GM19035 (cell line): ENCODE measurements around the gene GTSE1.
A peak's percentile ranks its signal among the peaks of the same experiment; 100 is the strongest.
"Not testable (repeated sequence)": the region's sequence is repeated elsewhere in the genome, so short reads cannot be mapped to it uniquely, and the experiment has no call there.

Experiments used
- ATAC-seq: cut with Tn5 transposase; IDR thresholded peaks from one replicate; pipeline ENCODE4 v1.9.1; 2021; ENCODE audit not compliant: unreplicated experiment

Gene GTSE1, protein sequence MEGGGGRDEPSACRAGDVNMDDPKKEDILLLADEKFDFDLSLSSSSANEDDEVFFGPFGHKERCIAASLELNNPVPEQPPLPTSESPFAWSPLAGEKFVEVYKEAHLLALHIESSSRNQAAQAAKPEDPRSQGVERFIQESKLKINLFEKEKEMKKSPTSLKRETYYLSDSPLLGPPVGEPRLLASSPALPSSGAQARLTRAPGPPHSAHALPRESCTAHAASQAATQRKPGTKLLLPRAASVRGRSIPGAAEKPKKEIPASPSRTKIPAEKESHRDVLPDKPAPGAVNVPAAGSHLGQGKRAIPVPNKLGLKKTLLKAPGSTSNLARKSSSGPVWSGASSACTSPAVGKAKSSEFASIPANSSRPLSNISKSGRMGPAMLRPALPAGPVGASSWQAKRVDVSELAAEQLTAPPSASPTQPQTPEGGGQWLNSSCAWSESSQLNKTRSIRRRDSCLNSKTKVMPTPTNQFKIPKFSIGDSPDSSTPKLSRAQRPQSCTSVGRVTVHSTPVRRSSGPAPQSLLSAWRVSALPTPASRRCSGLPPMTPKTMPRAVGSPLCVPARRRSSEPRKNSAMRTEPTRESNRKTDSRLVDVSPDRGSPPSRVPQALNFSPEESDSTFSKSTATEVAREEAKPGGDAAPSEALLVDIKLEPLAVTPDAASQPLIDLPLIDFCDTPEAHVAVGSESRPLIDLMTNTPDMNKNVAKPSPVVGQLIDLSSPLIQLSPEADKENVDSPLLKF

DNA sequence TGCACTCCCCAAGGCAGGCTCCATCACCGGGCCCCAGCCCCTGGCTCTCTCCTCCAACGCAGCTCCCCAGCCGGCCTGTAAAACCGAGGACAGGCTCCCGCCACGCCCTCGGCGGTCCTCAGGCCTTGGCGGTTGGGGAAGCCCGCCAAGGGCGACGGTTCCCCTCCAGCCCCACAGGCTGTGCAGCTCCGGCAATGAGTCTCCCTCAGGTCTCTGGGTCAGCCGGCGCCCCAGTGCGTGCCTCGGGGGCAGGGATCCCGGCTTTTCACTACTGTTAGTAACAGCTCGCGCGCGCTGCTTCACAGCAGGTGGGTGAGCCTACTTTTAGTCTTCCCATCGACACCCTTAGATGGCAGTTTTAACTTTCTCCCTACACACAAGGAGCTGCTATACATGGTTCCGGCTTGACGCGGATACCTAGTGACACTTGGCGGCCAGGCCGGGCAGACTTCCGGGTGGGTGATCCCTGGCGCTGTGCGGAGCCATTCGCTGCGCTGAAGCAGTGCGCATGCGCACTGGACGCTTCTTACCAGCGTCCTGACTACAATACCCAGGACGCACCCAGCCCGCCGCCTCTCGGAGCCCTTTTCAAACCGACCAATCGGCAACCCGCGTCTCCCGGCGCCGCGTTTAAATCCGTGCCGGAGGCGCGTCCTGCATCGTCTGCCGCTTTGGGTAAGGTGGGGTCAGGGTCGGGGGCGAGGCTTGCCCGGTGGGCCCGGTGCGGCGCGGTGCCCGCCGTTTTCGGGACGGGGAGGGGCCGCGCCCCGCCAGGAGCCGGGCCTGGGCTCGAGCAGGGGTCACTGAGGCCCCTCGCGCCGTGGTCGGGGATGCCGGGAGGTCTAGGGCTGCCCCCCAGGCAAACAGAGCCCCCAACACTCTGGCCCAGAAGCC lies at the start of gene GTSE1:
Gene GTSE1, plus strand, starts transcription at position 614 of the 894 bp plus-strand sequence. CDS start 531 bp downstream, outside the sequence.
- ATAC-seq = peak; percentile 92

DNA sequence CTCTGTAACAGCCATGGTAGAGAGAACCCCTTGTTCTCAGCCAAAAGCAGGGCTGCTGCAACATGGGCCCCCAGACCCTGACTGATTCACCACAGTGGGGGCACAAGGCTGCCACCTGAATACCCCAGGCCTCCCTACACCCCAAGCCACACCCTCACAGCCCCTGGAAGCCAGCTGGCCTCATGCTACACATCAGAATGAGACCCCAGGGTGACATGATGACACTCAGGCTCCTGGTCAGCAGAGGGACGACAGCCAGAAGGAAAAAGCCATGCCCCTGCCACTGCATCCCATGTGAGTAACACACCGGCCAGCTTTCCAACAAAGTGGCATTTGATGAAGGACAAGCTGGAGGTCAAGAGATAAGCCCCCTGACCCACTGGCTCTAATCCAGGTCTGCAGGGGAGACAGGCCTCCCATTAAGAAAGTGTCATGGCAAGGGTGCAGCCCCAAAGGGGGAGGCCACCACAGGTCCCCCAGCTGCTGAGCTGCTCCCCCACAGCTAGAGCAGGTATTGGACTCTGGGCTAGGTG lies 49.2 kb upstream of the GTSE1 start:
- ATAC-seq = no peak

DNA sequence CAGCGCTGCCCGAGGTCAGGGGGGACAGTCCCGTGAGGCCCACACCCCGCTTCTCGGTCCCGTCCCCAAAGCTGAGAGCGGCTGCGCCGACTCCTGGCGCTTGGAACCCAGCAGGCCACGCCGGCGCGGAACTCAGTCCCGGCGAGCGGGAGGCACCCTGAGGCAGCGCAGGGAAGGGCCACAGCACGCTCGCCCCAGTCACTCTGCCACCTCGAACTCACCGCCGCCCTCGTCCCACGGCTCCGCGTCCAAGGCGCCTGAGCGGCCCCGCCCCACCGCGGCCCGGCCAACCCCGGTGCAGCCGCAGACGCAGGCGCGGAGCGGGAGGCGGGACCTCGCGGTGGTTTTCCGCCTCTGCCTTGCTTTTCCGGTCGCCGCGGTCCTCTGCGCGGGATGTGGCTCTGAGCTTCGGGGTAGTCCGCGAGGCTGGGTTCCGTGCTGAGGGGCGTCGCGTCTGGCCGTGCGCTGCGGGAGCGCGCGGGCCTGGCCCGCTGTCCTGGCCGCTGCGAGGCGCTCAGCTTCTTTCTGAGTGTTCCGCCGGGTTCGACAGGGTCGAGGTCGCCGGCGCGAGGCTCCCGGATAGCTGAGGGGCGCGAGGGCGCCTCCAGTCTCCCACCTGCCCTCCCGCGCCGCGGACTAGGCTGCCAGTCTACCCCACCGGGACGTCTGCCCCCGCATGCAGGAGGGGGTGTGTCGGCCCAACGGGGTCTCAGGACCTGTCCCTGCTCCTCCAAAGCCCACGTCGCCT lies 46.5 kb upstream of the GTSE1 start, which contains the start of gene CDPF1:
Gene CDPF1, minus strand, starts transcription at position 259 of the 748 bp plus-strand sequence. CDS start 2,009 bp downstream, outside the sequence.
- ATAC-seq = peak; percentile 79

DNA sequence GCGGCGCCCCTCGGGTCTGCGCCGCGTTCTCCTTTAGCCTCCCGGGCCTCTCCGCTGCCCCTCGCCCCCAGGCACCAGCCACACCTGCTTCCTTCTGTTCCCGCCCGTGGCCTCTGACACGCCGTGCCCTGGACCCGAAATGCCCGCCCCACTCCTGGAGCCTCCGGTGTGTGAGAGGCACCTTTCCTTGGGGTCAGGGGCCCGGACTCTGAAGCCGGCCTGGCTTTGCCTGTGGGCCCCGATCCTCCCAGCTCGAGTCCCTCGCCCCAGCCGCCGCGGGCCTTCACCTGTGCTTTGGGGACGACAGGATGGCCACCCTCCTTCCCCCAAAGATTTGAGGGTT lies 45.9 kb upstream of the GTSE1 start:
- peak; percentile 26 for ATAC-seq

DNA sequence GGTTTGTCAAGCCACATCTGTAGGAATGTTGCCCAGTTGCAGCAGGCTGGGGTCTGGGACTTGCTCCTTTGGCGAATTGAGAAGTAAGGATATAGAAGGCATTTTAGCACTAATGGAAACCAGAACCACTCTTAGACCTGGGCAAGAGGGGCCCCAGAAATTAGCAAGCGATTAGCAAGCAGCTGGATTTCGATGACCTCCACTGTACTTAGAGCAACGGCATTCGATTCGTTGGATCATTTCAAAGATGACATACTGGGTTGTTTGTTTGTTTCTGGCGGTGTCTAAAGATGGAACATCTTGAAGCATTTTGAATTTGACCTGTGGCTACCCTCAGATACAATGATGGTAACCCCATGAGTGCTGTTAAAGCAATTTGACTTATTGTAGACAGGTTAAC lies 45.4 kb upstream of the GTSE1 start:
- no peak for ATAC-seq

DNA sequence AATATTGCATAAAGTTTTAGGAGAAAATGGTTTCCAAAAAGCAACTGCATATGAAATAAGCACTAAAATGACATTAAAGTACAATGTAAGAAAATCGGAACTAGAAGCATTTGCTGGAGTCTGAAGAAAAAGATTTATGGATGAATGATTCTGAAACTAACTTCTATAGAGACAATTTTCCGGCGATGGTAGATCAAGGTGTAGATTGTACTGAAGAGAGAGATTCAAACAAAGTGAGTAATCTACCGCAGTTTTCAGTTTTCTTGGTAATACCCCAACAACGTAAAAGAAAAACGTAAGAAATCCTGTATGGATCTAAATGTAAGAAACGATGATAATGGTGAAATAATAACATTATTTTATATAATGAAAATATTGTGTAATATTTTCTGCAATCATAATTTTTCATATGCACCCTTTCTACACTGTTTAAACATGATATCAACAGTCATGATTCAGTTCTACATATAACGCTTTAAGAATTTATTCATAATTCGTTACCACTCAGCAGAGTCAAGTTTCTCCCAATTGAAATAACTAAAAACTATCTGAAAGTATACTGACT lies 44.8 kb upstream of the GTSE1 start:
- no peak for ATAC-seq

DNA sequence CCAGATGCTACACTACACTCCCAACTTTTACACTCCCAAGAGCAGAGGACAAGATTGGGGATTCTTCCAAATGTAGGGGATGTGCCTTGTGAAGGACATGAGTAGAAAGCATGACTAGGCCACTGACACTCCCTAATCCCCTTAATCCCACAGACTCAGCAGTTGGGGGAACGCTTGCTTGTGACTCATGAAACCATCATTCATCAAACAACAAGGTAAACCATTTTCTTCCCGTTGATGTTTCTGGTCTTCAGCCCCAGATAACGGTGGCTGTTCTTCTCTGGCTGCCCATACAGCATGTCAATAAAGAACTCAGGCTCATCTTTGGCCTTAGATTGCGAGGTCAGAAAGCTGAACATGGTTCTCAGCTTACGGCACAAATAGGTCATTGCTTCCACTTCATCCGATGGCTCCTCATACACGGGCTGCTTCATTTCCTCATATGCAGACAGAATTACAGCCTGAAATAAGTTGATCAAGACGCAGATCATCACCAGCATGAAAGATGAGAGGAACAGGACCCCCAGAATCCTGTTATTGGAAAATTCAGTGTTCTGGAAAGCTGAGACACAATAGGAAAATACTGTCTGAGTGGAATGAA lies 40.2 kb upstream of the GTSE1 start:
- ATAC-seq = no peak

DNA sequence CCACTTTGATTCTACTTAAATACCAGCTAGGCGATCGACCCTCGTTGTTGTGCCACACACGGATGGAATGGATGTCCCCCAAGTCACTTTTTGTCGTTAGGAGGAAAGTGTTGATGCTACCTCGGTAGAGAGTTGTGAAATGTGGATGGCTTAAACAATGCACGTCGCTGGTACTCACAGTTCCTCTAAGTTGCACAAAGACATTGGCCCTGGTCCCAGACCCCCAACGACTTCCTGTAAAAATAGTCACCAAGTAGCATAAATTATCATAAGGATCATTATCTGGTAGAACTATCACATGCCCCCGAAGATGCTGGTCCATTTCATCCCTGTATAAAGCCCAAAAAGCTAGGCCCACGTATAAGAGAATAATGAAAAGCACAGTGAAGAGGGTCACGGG lies 37.3 kb upstream of the GTSE1 start:
- no peak for ATAC-seq

DNA sequence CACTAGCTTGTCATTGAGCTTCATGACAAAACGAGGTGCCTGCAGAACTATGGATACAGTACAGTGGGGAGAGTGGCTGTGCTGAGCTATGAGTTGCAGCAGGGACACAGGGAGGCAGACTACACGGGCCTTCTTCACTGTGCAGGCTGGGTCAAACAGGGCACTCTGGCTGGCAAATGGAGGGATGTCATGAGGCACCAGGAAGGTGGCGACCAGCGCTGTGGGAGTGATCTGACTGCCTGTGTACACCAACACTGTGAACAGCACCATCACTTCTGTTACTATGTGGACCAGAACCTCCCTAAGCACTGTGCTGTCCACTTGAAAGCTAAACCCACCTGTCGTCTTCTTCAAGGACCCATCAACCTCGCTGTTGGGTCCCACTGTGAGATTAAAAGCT lies 36.6 kb upstream of the GTSE1 start:
- ATAC-seq = no peak

DNA sequence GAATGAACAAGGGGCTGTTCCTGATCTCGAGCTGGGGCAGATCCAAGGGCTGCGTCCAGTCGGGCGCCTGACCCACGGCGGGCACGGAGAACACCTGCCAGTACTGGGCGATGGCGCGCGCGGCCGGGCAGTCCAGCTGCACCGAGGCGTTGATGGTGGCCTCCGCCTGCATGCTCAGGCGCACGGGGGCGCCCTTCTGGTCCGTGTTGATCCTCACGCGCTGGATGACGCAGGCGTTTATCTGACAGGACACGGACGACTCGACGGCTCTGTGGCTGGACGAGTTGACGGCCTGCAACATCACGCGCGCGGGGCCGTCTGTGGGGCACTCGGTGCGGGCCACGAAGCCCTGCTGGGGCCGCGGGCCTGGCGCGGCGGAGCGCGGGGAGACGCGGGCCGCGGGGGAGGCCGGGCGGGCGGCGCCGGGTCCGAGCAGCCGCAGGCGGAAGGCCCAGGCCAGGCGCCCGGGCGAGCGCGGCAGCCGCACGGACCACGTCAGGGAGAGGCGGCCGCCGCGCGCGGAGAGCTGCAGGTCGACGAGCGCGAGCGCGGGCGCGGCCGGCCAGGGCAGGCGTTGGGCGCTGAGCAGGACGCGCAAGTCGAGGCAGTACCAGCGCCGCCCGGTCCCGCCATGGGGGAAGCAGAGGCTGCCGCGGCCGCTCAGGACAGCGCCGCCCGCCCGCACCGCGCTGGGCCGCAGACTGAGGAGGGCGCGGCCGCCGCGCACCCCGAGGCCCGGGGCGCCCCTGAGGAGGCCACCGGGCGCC lies 34.0 kb upstream of the GTSE1 start:
- ATAC-seq = no peak

DNA sequence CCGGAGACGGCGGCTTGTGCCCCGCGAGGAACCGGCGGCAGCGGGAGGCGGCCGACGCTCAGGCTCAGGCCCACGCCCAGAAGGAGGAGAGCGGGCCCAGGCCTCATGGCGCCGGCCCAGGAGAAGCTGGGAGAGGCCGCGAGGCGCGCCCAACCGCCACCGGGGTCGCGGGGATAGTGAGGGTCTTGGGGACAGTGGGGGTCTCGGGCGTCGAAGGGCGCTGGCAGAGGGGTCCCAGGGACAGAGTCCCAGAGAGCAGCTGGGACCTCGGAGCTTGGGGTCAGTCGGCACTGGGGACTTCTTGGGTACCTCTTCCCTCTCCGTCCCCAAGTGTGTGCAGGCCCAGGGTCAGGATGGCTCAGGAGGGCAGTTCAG lies 33.5 kb upstream of the GTSE1 start, which contains the start of gene PKDREJ:
Gene PKDREJ, minus strand, starts transcription at position 128 of the 375 bp plus-strand sequence. Its CDS starts 21 bp downstream, at position 107.
- ATAC-seq = no peak

DNA sequence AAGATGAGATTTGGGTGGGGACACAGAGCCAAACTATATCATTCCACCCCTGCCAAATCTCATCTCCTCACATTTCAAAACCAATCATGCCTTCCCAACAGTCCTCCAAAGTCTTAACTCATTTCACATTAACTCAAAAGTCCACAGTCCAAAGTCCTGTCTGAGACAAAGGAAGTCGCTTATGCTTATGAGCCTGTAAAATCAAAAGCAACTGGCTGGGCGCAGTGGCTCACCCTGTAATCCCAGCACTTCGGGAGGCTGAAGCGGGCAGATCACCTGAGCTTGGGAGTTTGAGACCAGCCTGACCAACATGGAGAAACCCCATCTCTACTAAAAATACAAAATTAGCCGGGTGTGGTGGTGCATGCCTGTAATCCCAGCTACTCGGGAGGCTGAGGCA lies 32.1 kb upstream of the GTSE1 start:
- ATAC-seq = not testable (repeated sequence)

DNA sequence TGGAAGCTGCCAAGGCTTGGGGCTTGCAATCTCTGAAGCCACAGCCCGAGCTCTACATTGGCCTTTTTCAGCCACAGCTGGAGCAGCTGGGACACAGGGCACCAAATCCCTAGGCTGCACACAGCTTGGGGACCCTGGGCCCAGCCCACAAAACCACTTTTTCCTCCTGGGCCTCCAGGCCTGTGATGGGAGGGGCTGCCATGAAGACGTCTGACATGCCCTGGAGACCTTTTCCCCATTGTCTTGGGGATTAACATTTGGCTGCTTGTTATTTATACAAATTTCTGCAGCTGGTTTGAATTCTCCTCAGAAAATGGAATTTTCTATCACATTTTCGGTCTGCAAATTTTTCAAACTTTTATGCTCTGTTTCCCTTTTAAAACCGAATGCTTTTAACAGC lies 31.0 kb upstream of the GTSE1 start:
- ATAC-seq = not testable (repeated sequence)

DNA sequence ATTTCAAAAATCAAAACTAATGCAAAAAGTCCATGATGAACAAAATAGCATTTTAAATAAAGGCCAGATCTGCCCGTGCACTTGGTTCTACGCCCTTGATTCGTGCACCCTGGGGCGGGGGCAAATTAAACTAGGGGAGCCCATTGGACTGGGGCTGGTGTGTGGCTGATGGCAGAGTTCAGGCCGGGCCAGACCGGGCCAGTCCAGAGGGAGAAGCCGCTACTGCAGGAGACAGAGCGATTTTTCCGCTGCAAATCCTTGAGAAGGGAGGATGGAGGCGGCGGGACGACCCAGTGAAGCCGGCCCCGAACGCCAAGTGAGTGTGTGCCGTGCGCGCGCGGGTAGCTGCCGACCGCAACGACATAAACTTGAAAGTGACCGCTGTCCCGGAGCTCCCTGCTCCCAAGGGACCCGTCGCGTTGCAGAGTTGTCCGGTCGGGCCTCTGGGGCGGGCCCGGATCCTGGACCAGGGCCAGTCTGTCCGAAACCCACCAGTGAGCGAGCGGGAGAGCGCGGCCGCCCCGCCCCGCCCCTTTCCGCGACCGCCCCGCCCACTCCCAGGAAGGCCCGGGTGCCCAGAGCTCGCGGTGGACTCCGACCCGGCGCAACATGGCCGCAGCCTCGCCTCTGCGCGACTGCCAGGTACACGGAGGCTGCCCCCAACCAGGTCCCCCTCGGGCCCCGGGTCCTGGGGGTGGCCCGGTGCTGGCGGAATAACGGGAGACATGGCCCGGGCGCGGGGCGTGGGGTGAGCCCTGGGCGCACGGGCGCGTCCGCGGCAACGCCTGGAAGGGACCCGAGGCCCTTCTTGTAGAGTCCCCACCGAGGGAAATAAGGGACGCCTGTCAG lies 29.0 kb upstream of the GTSE1 start, which contains the start of gene TTC38:
Gene TTC38, plus strand, starts transcription at position 578 of the 849 bp plus-strand sequence. Its CDS starts 32 bp downstream, at position 610.
- ATAC-seq = no peak

DNA sequence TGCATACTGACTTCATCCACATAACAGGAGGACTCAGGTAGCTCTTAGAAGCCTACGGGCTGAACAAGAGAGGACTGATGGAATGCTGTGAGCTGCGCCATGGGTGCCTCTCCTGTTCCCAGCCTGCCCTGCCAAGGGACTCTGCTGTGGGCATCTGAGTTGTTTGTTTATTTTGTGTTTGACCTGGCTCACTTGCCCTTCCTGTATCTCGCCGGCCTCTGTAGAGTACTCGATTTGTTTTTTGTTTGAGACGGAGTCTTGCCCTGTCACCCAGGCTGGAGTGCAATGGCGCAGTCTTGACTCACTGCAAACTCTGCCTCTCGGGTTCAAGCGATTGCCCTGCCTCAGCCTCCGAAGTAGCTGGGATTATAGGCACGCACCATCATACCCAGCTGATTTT lies 27.1 kb upstream of the GTSE1 start:
- ATAC-seq = no peak

DNA sequence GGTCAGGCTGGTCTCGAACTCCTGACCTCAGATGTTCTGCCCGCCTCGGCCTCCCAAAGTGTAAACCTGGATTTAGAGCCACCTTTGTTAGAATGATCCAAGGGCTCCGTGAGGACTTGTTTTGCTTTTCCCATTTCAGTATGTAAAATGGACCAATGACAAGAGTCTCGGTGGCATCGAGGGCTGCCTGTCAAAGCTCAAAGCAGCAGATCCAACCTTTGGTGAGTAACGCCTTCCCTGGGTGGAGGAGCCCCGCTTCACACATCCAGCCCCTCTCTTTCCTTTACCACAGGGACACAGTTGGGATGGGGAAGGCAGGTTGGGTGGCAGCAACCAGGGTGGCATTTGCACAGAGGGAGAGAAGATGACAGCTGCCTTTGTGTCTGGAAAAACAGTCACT lies 24.5 kb upstream of the GTSE1 start:
- no peak for ATAC-seq

DNA sequence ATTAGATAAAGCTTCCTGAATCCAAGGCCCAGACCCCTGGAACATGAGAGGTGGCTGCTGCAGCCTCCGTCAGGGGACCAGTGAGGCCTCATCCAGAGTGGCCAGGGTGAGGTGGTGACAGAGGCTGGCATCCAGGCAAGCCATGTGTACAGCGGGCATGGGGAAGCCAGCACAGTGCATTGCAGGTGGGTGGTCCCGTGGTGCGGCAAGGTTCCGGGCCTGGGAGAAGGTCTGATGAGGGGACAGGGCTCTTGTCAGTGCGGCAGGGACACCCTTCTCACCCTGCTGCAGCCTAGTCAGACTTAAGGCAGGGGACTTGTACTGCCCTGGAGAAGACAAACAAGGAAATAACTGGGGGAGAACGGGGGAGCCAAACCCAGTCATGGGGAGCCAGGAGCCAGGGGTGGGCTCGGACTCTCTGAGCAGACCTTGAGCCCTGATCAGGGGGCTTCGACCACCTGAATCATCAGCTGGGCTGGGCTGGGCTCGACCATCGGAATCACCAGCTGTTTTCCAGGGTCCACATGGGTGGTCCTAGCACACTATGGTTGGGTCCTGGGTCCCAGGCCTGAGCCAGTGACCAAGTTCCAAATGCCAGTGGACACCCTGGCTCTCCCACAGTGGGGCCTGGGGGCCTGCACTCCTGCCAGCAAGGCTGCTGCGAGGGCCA lies 23.8 kb upstream of the GTSE1 start:
- no peak for ATAC-seq
